Heart right ventricle (tissue), 16 donors: ENCODE results near the gene FOLR1. TPM values are rescaled to one million over a fixed set of nuclear protein-coding genes. Genes with fewer than 3 reads are reported as not detected.
A peak's percentile ranks its signal among the peaks of the same experiment; 100 is the strongest.

Source experiments
- ATAC-seq, 8 donors: fragments of 200-7000 bp; cut with Tn5 transposase; one replicate each; pipeline ENCODE4 v1.9.1; 2020; ENCODE audit warnings: mild to moderate bottlenecking in 8 of 8, moderate library complexity in 8 of 8, moderate number of reproducible peaks in 1 of 8
- DNase-seq, 2 donors: peaks; one replicate each; pipeline ENCODE4 v3.0.0-alpha.2; 2020
- H3K27ac ChIP-seq, 10 donors: fragments of 200-600 bp; sonication (generic) in 2 of 10; one replicate each; pipeline versions ENCODE4 v1.5.0 to v1.8.0; 2020 to 2022; ENCODE audit warnings: mild to moderate bottlenecking in 3 of 10
- H3K27me3 ChIP-seq, 7 donors: fragments of 200-600 bp; one replicate each; pipeline ENCODE4 v1.8.0; 2021 to 2022; ENCODE audit warnings: mild to moderate bottlenecking in 2 of 7
- H3K36me3 ChIP-seq, 9 donors: fragments of 200-600 bp; sonication (generic) in 1 of 9; one replicate each; pipeline versions ENCODE4 v1.5.0 to v1.8.0; 2020 to 2022; ENCODE audit warnings: mild to moderate bottlenecking in 2 of 9
- H3K4me1 ChIP-seq, 9 donors: fragments of 200-600 bp; sonication (generic) in 1 of 9; one replicate each; pipeline versions ENCODE4 v1.5.0 to v1.8.0; 2020 to 2022; ENCODE audit warnings: mild to moderate bottlenecking in 4 of 9
- H3K4me3 ChIP-seq, 10 donors: fragments of 200-600 bp; sonication (generic) in 2 of 10; one replicate each; pipeline versions ENCODE4 v1.5.0 to v1.8.0; 2020 to 2022; ENCODE audit warnings: mild to moderate bottlenecking in 7 of 10, moderate library complexity in 2 of 10
- H3K9me3 ChIP-seq, 11 donors: fragments of 200-600 bp in 10 of 11; sonication (generic) in 2 of 11; one replicate each; pipeline versions ENCODE4 v1.5.0 to v1.8.0; 2013 to 2022; ENCODE audit warnings: mild to moderate bottlenecking in 2 of 11, control low read depth in 1 of 11, moderate library complexity in 1 of 11
- CTCF ChIP-seq, 9 donors: fragments of 200-600 bp; sonication (generic) in 2 of 9; IDR thresholded peaks; one replicate each; pipeline versions ENCODE4 v1.5.0 to v1.8.0; 2021 to 2022; ENCODE audit warnings: antibody characterized with exemption in 9 of 9, mild to moderate bottlenecking in 5 of 9, moderate library complexity in 1 of 9
- WGBS, 2 donors: extraction: QIAGEN DNeasy Blood & Tissue Kit; methylation state at CpG; one replicate each; pipeline ENCODE4 v1.1.7; 2013; ENCODE audit warnings: inconsistent platforms in 1 of 2; 5-methylcytosine and 5-hydroxymethylcytosine counted together
- intact Hi-C, 10 donors: fragments of 100-400 bp; cut with DNase I; formaldehyde crosslinking; loops; one replicate each; pipeline versions ENCODE4 v1.11.1 to v1.14.2; 2022
- polyA plus RNA-seq, 2 donors: library from polyadenylated mRNA; stranded (reverse); fragments of 200-250 nt; gene quantifications; one replicate each; pipeline ENCODE4 v1.2.3, GENCODE V29; 2013
- total RNA-seq, 10 donors: library from RNA; stranded (reverse); fragmentation: NEBNext Ultra II Directional in 3 of 10; extraction: Animal tissue kit (Norgen Biotek cat#: 25700) in 3 of 10; gene quantifications; one replicate each; pipeline versions ENCODE4 v1.2.1 to v1.2.4, GENCODE V29; 2021 to 2023
- donor health status: Arrhythmogenic right ventricular cardiomyopathy.
- donor health status: ischemic (EF 13 %, LVEDD 7.1; RV severe dilation, severe dysfunction).
- donor health status: healthy with polysubstance abuse.
- donor health status: DM: no; HTN: yes; CAD: no.
- donor health status: DM: no; HTN: no; CAD: no.
- donor health status: ischemic (EF 25% LVEDD 6.9; RV normal size, moderate dysfunction).
- donor health status: ischemic (EF 25% LVEDD 5.7; RV mildly dilated, moderate dysfunction).
- donor health status: healthy.
- donor health status: DM: yes; HTN: yes; CAD: no.
- donor health status: Ischemic cardiomyopathy.
- donor health status: ischemic (EF 35%, LVEDD 5.7; RV mildly dilated, moderate dysfunction).
- donor health status: nonischemic (EF 11% LVEDD 7.7; RV severe dilation, severe dysfunction).
- donor health status: DM: yes; HTN: yes; CAD: no.
- donor health status: PGD.
- donor health status: ischemic (EF 29% LVEDD 5.4; RV normal size, mild dysfunction).
- donor health status: nonischemic (EF 23%, LVEDD 6.1; RV moderate dilation, normal function).

Gene FOLR1
- total and polyA plus RNA-seq, 12 donors, result 0.16 to 1.4 (median 0.42) TPM; not detected in 3

- peaks cover 0 to 11% (median 0%) of the 10 kb centered on the region in 7 donors for H3K27me3 ChIP-seq
- ATAC-seq (no peak), DNase-seq (no peak)
- peaks cover 0 to 11% (median 0%) of the 10 kb centered on the region in 9 donors for H3K36me3 ChIP-seq
- H3K27ac ChIP-seq, result peak overlapping the region; percentile 94 to 100 (median 99)
- no peaks in the 10 kb centered on the region for H3K9me3 ChIP-seq
- 62% methylated on average over 6 of the region's 6 CpGs for WGBS, 2 donors
- H3K4me3 ChIP-seq, result peak overlapping the region; percentile 57 to 94 (median 84)
- peaks cover 5 to 50% (median 21%) of the 10 kb centered on the region in 9 donors for H3K4me1 ChIP-seq
- intact Hi-C loops, result loop anchor here in 4 of 10 donors (2.0 to 10.0 kb wide), 4 partner anchors 109 to 207 kb away; partner anchors contain the start of gene ANAPC15 (in 1 of the 4)
- TF ChIP-seq CTCF (IDR thresholded peaks at IDR 0.05), result no peak
These were observed 30.4 kb downstream of the FOLR1 start for GRCh38 chr11:72222106-72222891.

- H3K4me1 ChIP-seq, result peaks cover 5 to 55% (median 21%) of the 10 kb centered on the region in 9 donors
- H3K4me3 ChIP-seq, result peak overlapping the region; percentile 57 to 94 (median 84)
- no peaks in the 10 kb centered on the region for H3K9me3 ChIP-seq
- H3K27ac ChIP-seq, result peak overlapping the region; percentile 94 to 100 (median 99)
- peaks cover 0 to 5% (median 0%) of the 10 kb centered on the region in 7 donors for H3K27me3 ChIP-seq
- peak in 8 of 9 donors; percentile 21 to 67 (median 52) for TF ChIP-seq CTCF (IDR thresholded peaks at IDR 0.05)
- intact Hi-C loops, result loop anchor here in 5 of 10 donors (1.0 to 10.0 kb wide), 5 partner anchors 110 to 208 kb away; partner anchors contain the start of gene ANAPC15 (in 1 of the 5)
- peak; percentile 89 to 96 (median 93) for ATAC-seq
- 0% methylated on average over 47 of the region's 47 CpGs for WGBS, 2 donors
- H3K36me3 ChIP-seq, result peaks cover 0 to 16% (median 0%) of the 10 kb centered on the region in 9 donors
- DNase-seq, result peak; percentile 95 to 96
These were observed 31.1 kb downstream of the FOLR1 start for GRCh38 chr11:72222907-72223614.

GRCh38 chr11:72223615-72224563 is 31.9 kb downstream of the FOLR1 start:
- peak overlapping the region; percentile 57 to 94 (median 84) for H3K4me3 ChIP-seq
- DNase-seq, result peak; percentile 80 to 82
- 1% methylated on average over 63 to 84 of the region's 84 CpGs for WGBS, 2 donors
- no peak for TF ChIP-seq CTCF (IDR thresholded peaks at IDR 0.05)
- intact Hi-C loops, result loop anchor here in 5 of 10 donors (1.0 to 10.0 kb wide), 5 partner anchors 111 to 209 kb away; partner anchors contain the start of gene ANAPC15 (in 1 of the 5)
- H3K36me3 ChIP-seq, result peaks cover 0 to 24% (median 7%) of the 10 kb centered on the region in 9 donors
- no peaks in the 10 kb centered on the region for H3K9me3 ChIP-seq
- H3K4me1 ChIP-seq, result peaks cover 5 to 48% (median 21%) of the 10 kb centered on the region in 9 donors
- H3K27me3 ChIP-seq, result no peaks in the 10 kb centered on the region
- ATAC-seq, result peak; percentile 65 to 85 (median 78)
- H3K27ac ChIP-seq, result peak overlapping the region; percentile 94 to 100 (median 99)
